NCI-H774 (cell line): ENCODE data around the gene ULK3.

ENCODE experiments used
- DNase-seq: peaks from one replicate; lab custom pipeline; 2025; lab: John Stamatoyannopoulos, UW

ULK3 gene

DNA sequence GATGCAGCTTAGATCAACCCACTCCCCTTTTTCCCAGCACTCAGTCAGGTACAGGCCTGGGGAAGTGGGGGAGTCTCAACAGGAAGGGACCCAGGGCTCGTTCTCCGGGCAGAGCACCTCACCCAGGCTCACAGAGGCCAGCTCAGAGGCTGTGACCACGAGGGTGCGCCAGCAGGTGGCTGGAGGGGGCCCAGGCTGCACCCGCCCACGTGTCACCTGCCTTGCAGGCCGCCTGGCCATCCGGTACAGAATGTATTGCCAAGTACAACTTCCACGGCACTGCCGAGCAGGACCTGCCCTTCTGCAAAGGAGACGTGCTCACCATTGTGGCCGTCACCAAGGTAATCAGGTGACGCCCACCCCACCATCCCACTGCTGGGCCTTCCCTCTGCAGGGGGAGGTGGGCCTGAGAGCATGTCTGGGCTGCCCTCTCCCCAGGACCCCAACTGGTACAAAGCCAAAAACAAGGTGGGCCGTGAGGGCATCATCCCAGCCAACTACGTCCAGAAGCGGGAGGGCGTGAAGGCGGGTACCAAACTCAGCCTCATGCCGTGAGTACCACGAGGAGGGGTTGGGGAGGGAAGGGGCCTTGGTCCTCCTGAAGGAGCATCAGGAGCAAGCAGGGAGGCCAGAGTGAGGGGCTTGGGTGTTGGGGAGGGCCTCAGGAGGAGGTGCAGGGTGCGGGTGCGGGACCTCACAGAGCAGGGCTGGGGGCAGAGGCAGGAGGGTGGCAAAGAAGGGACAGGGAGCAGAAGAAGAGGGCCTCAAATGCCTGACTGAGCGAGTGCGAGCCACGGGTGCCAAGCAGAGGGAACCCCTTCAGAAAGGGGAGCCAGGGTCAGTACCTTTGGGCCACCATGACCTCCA lies 44.3 kb downstream of the ULK3 start:
- DNase-seq = no peak

DNA sequence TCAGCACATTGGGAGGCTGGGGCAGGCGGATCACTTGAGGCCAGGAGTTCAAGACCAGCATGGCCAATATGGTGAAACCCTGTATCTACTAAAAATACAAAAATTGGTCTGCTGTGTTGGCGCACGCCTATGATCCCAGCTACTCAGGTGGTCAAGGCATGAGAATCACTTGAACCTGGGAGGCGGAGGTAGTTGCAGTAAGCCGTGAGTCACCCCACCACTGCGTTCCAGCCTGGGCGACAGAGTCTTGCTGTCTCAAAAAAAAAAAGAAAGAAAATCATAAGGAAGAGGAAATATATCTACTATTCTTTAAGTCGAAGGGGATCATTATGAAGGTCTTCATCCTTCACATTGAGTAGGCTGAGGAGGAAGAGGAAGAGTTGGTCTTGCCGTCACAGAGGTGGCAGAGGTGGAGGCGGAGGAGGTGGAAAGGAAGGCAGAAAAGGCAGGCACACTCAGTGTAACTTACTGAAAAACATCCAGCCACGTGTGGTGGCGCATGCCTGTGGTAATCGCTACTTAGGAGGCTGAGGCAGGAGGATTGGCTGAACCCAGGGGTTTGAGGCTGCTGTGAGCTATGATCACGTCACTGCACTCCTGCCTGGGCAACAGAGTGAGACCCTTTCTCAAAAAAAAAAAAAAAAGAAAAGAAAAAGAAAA lies 46.9 kb downstream of the ULK3 start:
- no peak for DNase-seq

DNA sequence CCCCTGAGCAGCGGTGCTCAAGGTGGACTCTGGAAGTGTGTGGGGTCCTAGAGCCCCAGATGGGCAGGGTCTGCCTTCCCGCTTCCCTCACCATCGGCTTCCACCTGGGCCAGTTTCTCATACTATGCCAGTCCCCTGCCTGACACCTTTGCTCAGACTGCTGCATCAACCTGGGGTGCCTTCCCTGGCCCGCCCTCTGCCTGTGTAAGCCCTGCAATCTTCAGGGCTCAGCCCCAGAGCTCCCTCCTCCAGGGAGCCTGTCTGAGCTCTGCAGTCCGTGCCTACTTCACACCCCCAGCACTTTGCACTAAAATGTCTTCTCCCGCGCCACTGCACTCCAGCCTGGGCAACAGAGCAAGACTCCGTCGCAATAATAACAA lies 48.0 kb downstream of the ULK3 start:
- DNase-seq = no peak

DNA sequence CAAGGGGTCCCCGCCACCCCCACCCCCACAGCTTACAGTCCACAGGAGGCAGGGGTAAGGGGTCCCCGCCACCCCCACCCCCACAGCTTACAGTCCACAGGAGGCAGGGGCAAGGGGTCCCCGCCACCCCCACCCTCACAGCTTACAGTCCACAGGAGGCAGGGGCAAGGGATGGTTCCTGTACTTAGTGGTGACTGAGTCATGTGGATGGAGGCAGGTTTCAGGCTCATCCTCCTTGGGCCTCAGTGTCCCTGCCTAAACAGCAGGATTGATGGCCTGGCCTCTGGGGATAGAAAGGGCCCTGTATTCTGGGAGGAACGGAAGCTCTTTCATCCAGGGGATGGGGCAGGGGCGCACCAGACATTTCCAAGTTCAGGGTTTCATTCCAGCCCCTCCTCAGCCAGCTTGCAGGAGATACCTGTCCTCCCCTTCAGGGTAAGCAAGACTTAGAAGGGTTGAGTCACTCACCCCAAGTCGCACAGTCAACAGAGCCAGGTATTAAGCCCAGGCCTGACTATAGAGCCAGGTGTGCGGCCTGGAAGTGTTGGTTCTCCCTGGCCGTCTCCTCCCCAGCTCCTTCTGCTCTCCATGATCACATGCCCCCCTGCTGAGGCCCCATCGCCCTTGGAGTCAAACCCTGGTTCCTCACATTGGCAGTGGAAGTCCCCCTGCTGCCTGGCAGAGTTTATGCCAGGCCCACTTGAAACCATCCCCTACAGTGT lies 48.5 kb downstream of the ULK3 start:
- no peak for DNase-seq

DNA sequence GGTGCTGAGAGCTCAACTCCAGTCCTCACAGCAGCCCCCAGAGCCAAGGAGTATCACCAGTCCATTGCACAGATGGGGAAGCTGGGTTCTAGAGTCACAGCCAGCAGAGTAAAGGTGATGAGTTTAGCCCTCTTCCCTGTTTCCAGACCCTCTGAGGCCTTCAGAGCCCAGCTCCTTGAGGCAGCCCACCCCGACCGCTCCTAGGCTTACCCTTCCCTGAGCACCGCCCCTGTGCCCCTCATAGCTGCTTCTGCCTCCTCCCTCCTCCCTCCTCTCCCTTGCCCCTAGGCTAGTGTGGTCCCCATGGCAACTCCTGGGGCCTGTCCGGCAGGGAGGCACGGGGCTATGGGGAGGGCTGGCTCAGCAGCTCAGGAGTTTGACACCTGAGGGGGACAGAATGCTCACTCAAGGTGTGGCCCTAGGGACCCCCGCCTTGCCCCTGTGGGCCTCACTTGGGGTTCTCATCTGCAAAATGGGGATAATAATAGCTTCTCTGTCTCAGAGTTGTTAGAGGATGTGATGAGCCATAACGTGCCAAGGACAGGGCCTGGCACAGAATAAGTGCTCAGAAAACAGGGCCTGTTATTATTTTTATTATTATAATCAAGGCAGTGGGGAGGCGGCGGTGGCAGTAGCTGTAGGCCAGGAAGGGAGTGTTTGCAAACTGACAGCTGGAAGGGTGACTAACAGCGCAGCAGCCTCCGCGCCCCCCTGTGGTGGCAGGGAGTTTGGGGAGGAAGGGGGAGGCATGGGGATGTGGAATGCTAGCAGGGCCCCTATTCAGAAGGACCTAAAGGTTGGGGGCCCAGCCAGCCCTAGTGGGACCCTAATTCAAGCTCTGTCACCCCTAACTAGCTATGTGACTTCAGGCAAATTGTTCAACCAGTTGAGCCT lies 49.6 kb downstream of the ULK3 start:
- no peak for DNase-seq

DNA sequence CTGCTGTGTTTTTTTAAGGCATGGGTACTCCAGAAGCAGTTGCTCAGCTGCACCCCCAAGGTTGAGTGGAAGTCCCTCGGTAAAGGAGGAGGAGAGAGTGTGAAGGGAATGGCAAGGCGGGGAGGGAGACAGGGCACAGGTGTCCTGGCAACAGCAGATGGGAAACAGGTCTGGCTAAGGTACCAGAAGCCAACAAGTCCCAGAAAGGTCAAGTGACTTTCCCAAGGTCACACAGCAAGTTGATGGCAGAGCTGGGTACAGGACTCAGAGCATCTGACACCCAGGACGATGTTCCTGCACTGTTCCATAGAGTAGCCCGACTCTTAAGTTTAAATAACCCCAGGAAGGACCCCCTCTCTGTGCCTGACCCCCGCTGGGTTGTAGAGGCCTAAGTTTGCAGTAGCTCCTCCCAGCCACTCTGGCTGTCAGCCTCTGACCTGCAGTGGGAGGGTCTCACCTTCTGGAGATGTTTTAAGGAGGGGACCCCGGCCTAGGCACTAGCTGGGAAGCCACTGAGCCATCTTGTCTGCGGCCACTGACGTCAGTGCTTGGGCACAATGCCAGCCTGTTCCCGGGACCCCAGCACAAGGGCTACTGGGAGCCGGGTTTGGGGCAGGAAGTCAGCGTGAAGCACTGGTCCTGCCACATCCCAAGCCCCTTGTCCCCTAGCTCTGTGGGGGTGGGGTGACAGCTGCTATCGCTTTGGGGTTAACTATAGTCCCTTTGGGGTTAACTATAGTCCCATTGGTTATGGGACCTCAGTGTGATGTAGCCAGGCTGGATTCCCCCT lies 50.5 kb downstream of the ULK3 start:
- DNase-seq = no peak

DNA sequence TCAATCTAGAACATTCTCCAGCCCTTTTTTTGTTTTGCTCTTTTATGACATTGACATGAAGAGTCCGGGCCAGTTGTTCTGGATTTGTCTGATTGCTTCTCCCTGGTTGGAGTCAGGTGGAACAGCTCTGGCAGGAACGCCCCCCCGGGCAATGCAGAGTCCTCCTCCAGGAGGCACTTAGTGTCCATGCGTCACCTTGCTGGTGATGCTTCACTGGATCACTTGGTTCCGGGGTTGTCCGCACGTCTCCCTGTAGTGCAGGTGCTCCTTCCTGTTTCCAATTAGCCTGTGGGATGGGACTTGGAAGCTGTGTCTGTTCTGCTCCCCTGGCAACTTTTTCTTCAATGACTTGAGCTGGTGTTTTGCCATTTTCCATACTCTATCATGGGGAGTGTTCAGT lies 51.3 kb downstream of the ULK3 start:
- DNase-seq = no peak

DNA sequence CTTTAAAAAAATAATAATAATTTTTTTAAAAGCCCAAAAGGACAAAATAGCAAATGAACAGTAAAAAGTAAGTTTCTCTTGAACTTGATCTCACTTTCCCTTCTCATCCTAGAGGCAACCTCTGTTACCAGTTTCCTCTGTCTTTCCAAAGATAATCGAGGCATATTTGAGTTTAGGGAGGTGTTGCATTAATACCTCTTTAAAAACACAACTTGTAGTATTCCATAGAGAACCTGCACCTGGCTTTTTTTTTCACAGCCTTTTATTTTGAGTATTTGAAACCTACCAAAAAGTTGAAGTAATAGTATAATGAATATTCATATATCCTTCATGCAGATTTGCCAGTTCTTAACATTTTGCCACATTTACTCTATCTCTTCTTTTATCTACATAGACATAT lies 51.9 kb downstream of the ULK3 start:
- no peak for DNase-seq

DNA sequence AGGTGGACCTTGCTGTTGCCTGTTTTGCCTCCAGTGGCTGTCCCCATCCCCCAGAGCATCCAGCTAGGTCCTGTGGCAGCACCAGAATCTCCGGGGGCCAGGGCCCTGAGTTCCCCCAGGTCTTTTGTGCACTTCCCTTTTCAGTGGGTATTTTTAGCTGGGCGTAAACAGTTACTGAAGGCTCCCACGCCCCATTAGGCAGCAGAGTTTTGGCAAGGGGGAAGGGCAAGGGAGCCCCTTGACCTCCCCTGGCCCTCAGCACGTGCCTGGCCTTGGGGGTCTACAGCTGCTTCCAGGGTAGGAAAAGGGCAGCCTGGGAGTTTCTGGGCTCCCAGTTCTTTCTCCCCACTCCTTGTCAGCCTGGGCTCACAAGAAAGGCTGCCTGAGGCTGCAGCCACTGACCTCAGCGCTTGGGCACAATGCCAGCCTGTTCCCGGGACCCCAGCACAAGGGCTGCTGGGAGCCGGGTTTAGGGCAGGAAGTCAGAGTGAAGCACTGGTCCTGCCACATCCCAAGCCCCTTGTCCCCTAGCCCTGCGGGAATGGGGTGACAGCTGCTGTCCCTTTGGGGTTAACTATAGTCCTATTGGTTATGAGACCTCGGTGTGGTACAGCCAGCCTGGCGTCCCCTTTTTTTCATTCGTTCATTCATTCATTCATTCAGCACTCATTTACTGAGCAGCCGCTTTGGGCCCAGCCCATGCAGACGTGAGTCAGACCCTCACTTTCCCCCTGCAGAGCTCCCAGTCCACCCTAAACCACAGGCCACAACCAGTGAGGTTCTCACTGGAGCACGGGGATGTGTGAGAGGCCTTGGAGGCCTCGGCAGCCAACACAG lies 52.7 kb downstream of the ULK3 start:
- no peak for DNase-seq

DNA sequence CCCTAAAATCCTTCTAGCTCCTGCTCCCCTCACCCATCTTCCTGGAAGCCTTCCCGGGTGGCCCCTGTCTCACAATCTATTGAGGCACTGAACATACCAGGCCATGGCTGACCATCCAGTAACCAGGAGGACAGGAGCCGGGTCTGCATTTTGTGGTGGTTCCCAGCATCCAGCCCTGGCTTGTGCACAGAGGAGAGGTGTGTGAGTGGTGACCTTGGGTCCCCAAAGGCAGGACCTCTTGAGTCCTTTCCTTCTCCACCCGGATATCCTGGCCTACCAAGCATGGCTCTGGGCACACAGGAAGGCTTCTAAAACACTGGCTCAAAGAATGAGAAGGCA lies 53.2 kb downstream of the ULK3 start:
- no peak for DNase-seq

DNA sequence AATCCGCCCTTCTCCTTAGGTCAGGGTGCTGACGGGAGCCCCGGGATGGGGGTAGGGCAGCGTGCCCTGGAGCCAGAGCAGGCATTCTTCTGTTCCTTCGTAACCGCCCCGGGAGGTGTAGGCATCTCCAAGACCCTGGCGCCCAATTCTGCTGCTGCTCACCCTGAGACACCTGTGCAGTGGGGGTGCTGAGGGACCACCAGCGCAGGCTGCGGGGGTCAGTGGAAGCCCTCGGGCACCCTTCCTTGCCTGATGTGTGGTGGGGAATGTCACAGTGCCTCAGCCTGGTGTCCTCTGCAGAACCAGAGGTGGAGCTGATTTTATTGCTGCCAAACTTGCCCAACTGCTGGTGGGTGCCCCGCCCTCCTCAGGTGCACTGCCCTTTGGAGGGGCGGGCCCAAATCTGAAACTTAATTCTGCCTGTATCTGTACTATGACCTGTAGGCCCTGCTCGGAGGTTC lies 53.8 kb downstream of the ULK3 start:
- DNase-seq = no peak

DNA sequence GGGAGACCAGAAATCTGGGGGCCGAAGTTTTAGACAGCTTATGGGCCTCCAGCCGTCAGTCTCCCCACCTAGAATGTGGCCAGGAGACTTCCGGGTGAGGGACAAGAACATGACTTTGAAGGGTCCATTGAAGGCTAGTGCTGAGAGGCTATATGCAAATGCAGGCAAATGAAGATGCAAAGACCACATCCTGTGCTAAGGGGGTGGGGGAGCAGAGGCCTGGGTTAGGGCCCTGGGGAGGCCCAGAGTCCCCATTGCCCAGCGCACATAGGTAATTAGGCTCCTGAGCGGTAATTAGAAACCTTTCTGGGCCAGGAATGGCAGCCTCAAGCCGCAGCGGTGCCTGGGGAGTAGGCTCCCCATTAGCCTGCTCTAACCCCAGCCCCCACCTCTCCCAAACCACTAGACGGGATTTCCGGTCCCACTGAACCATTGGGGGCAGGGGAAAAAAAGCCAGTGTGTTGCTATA lies 54.2 kb downstream of the ULK3 start:
- no peak for DNase-seq

DNA sequence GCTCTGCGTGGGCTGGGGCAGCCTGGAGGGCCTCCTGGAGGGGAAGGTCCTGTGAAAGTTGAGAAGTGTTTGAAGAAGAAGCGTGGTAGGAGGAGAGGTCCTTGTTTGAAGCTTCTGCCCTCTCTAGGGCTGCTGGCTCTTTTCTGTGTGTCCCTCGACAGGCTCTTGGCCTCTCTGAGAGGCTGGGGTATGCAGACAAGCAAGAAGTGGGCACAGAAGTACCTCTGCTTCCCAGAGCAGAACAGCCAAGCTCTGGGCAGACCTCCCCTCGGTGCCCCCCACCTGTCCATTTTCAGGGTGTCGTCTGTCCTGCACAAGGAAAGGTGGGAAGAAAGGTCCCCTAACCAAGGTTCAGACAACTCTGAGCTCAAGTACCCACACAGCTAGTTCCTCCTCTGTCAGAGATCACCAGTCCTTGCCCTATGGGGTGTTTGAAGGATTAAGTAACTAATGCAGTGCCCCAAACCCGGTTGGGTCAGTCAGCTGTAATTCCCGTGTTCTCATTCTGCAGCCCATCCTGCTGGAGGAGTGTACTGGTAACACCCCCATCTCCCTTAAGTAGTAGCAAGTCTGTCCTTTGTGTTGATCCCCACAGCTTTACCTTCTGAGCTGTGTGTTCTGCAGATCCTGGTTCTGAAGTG lies 54.8 kb downstream of the ULK3 start:
- DNase-seq = no peak

DNA sequence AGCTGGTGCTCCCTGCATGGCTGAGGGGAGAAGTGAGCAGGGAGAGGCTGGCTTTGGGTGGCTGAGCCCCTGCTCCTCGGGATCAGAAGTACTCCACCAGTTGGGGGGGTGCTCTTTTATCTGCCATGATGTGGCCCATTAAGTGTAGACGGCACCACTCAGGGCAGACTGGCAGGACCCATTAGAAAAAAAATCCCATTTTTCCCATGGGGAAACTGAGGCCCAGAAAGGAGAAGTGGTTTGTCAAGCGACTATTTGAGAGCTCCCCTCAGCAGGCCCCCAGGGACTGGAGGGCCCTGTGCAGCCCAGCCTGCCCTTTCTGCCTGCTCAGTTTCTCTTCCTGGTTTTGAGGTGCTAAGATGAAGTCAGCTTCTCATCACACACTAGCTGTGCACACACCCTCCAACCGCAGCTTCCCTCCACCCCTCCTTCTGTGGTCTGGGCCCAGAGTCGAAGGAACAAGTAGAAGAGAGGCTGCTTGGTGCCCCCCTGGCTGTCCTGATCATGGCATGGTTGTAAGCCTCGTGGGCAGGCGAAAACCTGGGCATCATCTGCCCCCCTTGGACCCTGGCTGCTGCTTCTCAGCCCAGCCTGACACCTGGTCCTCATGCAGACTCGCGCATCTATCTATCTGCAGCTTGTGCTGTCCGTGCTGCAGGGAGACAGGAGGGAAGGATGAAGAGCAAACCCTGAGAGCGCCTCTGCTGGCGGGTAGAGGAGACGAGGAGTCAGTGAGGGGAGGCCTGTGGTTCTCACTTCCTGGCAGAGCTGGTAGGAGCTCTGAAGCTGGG lies 55.5 kb downstream of the ULK3 start:
- no peak for DNase-seq

DNA sequence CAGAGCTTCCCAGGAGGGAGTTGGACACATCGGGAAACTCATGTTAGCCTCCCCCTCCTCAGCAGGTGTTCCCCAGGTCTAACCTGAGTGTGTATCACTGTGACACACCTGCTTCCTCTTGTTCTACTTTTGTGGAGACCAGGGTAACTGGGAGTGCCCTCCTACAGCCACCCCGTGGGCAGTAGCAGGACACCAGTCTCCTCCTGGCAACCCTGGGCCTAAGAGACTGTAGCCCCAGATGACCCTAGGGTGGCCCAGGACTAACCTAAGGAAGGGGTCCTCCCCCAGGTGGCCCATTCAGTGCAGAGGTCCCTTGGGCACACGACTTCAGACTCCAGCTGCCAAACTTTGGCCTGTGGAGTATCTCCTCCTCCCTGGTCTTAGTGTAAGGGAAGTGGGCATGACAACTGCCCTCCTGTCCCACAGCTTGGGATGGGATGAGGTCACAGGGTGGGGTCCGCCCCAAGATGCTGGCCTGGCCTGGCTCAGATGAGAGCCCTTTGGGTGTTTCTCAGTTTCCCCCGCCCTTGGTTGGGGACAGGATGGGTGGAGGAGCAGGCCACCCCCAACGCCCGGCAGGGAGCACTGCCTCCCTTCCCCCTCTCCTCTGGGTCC lies 56.3 kb downstream of the ULK3 start:
- DNase-seq = peak; percentile 7
